ENCODE measurements around the gene TROAP. TPM values are rescaled to one million over a fixed set of nuclear protein-coding genes. Genes with fewer than 3 reads are reported as not detected.

TROAP gene
- total RNA-seq, 1 donor from 2014 or later, result 4.8 TPM

GRCh38 chr12:49334681-49335080 lies 11.6 kb downstream of the TROAP start:
- Histone ChIP-seq H3K27me3 (ENCODE audit: control insufficient read depth, insufficient read depth, low read length) (peaks cover 67% of the 10 kb centered on the region), H3K36me3 (ENCODE audit: control insufficient read depth, insufficient read depth, low read length) (no peaks in the 10 kb centered on the region), H3K4me3 (ENCODE audit: low read depth, low read length) (no peak overlapping the region)
- DNase-seq (ENCODE audit: low read depth), result no peak
- no peak for TF ChIP-seq CTCF (IDR thresholded peaks at IDR 0.05; ENCODE audit: insufficient read depth, low read length, poor library complexity, severe bottlenecking)

GRCh38 chr12:49335118-49335954 lies 12.3 kb downstream of the TROAP start:
- Histone ChIP-seq H3K27me3 (ENCODE audit: control insufficient read depth, insufficient read depth, low read length) (peaks cover 73% of the 10 kb centered on the region), H3K4me3 (ENCODE audit: low read depth, low read length) (no peak overlapping the region)

GRCh38 chr12:49335955-49336644 lies 13.0 kb downstream of the TROAP start:
- no peak for DNase-seq (ENCODE audit: low read depth)
- no peak overlapping the region for H3K4me3 ChIP-seq (ENCODE audit: low read depth, low read length)
- H3K27me3 ChIP-seq (ENCODE audit: control insufficient read depth, insufficient read depth, low read length), result peaks cover 79% of the 10 kb centered on the region
- H3K36me3 ChIP-seq (ENCODE audit: control insufficient read depth, insufficient read depth, low read length), result no peaks in the 10 kb centered on the region
- no peak for TF ChIP-seq CTCF (IDR thresholded peaks at IDR 0.05; ENCODE audit: insufficient read depth, low read length, poor library complexity, severe bottlenecking)

More at GRCh38 chr12:49335118-49335954, 12.3 kb downstream of the TROAP start:
- DNase-seq (ENCODE audit: low read depth), result no peak
- TF ChIP-seq CTCF (IDR thresholded peaks at IDR 0.05; ENCODE audit: insufficient read depth, low read length, poor library complexity, severe bottlenecking), result no peak
- H3K36me3 ChIP-seq (ENCODE audit: control insufficient read depth, insufficient read depth, low read length), result no peaks in the 10 kb centered on the region

GRCh38 chr12:49336645-49337584 lies 13.9 kb downstream of the TROAP start, which contains the start of gene C1QL4:
Gene C1QL4 (minus strand): TSS chr12:49337188. CDS start chr12:49336477, 711 bp downstream.
- H3K27me3 ChIP-seq (ENCODE audit: control insufficient read depth, insufficient read depth, low read length), result peaks cover 88% of the 10 kb centered on the region
- no peak for DNase-seq (ENCODE audit: low read depth)
- TF ChIP-seq CTCF (IDR thresholded peaks at IDR 0.05; ENCODE audit: insufficient read depth, low read length, poor library complexity, severe bottlenecking), result peak; percentile 98
- H3K4me3 ChIP-seq (ENCODE audit: low read depth, low read length), result peak within 1 kb of the TSS; percentile 20
- no peaks in the 10 kb centered on the region for H3K36me3 ChIP-seq (ENCODE audit: control insufficient read depth, insufficient read depth, low read length)

GRCh38 chr12:49338830-49339463 lies 15.9 kb downstream of the TROAP start:
- DNase-seq (ENCODE audit: low read depth), result no peak
- no peaks in the 10 kb centered on the region for H3K36me3 ChIP-seq (ENCODE audit: control insufficient read depth, insufficient read depth, low read length)
- no peak for TF ChIP-seq CTCF (IDR thresholded peaks at IDR 0.05; ENCODE audit: insufficient read depth, low read length, poor library complexity, severe bottlenecking)
- H3K27me3 ChIP-seq (ENCODE audit: control insufficient read depth, insufficient read depth, low read length), result peaks cover 95% of the 10 kb centered on the region
- H3K4me3 ChIP-seq (ENCODE audit: low read depth, low read length), result no peak overlapping the region

All from kidney epithelial cell (primary cell).